Small intestine (tissue), 7 donors: ENCODE results near the gene DYNC2LI1. TPM values are rescaled to one million over a fixed set of nuclear protein-coding genes. Genes with fewer than 3 reads are reported as not detected.

ENCODE experiments used
- DNase-seq, 2 donors: peaks; one replicate each; pipeline versions ENCODE4 v3.0.0 to v3.0.0-alpha.2; 2013
- FAIRE-seq: peaks from 2 replicates; lab custom pipeline; 2012; peaks lifted over from hg19 to GRCh38; lab: Jason Lieb, UNC
- H3K27ac ChIP-seq, 3 donors: one replicate each; pipeline ENCODE4 v1.5.1; 2013; ENCODE audit warnings: low read length in 2 of 3, mild to moderate bottlenecking in 2 of 3, control low read depth in 1 of 3, inconsistent platforms in 1 of 3, low read depth in 1 of 3, moderate library complexity in 1 of 3
- H3K27me3 ChIP-seq, 3 donors: one replicate each; pipeline ENCODE4 v1.6.1; 2013; ENCODE audit warnings: low read length in 3 of 3, inconsistent platforms in 1 of 3; ENCODE audit not compliant: control insufficient read depth in 3 of 3, insufficient read depth in 3 of 3
- H3K36me3 ChIP-seq, 3 donors: one replicate each; pipeline ENCODE4 v1.6.1; 2013; ENCODE audit warnings: low read length in 3 of 3, inconsistent platforms in 1 of 3, low read depth in 1 of 3, mild to moderate bottlenecking in 1 of 3, moderate library complexity in 1 of 3; ENCODE audit not compliant: control insufficient read depth in 3 of 3, insufficient read depth in 2 of 3
- H3K4me1 ChIP-seq, 3 donors: one replicate each; pipeline ENCODE4 v1.6.1; 2013; ENCODE audit warnings: low read length in 2 of 3, inconsistent platforms in 1 of 3, low read depth in 1 of 3, mild to moderate bottlenecking in 1 of 3, moderate library complexity in 1 of 3; ENCODE audit not compliant: control insufficient read depth in 3 of 3, insufficient read depth in 2 of 3
- H3K4me3 ChIP-seq, 3 donors: one replicate each; pipeline ENCODE4 v1.5.1; 2013; ENCODE audit warnings: low read length in 3 of 3, control low read depth in 1 of 3, inconsistent platforms in 1 of 3, low read depth in 1 of 3, mild to moderate bottlenecking in 1 of 3, moderate library complexity in 1 of 3
- H3K9me3 ChIP-seq, 2 donors: one replicate each; pipeline ENCODE4 v1.6.1; 2013; ENCODE audit warnings: low read depth in 1 of 2, low read length in 1 of 2; ENCODE audit not compliant: control insufficient read depth in 2 of 2, insufficient read depth in 1 of 2
- WGBS, 3 donors: extraction: QIAGEN DNeasy Blood & Tissue Kit; methylation state at CpG; one replicate each; pipeline ENCODE4 v1.1.7; 2013; 5-methylcytosine and 5-hydroxymethylcytosine counted together
- polyA plus RNA-seq, 4 donors: library from polyadenylated mRNA; stranded (reverse) in 3 of 4; unstranded in 1 of 4; fragments of 200-250 nt in 3 of 4; fragments of 120-200 nt in 1 of 4; gene quantifications; one replicate each; pipeline versions ENCODE4 v1.2.1 to v1.2.3, GENCODE V29; 2013
- donor health status: healthy with polysubstance abuse.
- donor health status: control.
- donor health status: control.
- donor health status: Bipolar disorder and iron deficiency.
- donor health status: healthy.

Gene DYNC2LI1
- polyA plus RNA-seq, 4 donors = 21.8 to 68.6 (median 48.1) TPM

- FAIRE-seq = no peak
- H3K27ac ChIP-seq = no peak overlapping the region
These were observed 37.2 kb upstream of the DYNC2LI1 start for GRCh38 chr2:43736637-43737036.

GRCh38 chr2:43737097-43737854, 36.6 kb upstream of the DYNC2LI1 start:
- Histone ChIP-seq H3K4me3 (no peak overlapping the region), H3K4me1 (no peaks in the 10 kb centered on the region), H3K27ac (no peak overlapping the region), H3K36me3 (no peaks in the 10 kb centered on the region), H3K9me3 (no peaks in the 10 kb centered on the region), H3K27me3 (no peaks in the 10 kb centered on the region)
- 78 to 87% (median 82%) methylated on average over 8 of the region's 8 CpGs for WGBS, 3 donors
- FAIRE-seq (no peak), DNase-seq (no peak)

More at GRCh38 chr2:43736637-43737036, 37.2 kb upstream of the DYNC2LI1 start:
- DNase-seq = no peak
- H3K4me3 ChIP-seq = no peak overlapping the region
- WGBS, 3 donors = 74 to 81% (median 77%) methylated on average over 6 of the region's 6 CpGs
- no peaks in the 10 kb centered on the region for H3K36me3 ChIP-seq
- H3K27me3 ChIP-seq = no peaks in the 10 kb centered on the region
- H3K9me3 ChIP-seq = no peaks in the 10 kb centered on the region
- H3K4me1 ChIP-seq = no peaks in the 10 kb centered on the region

GRCh38 chr2:43737855-43738254, 36.0 kb upstream of the DYNC2LI1 start:
- H3K4me1 ChIP-seq = no peaks in the 10 kb centered on the region
- no peak overlapping the region for H3K27ac ChIP-seq
- H3K9me3 ChIP-seq = no peaks in the 10 kb centered on the region
- FAIRE-seq (no peak), DNase-seq (no peak)
- WGBS, 3 donors = 90 to 97% (median 91%) methylated on average over 2 of the region's 2 CpGs
- no peaks in the 10 kb centered on the region for H3K27me3 ChIP-seq
- H3K36me3 ChIP-seq = no peaks in the 10 kb centered on the region
- H3K4me3 ChIP-seq = no peak overlapping the region

GRCh38 chr2:43738257-43738656, 35.6 kb upstream of the DYNC2LI1 start:
- FAIRE-seq = no peak
- Histone ChIP-seq H3K36me3 (no peaks in the 10 kb centered on the region), H3K4me1 (no peaks in the 10 kb centered on the region), H3K27ac (no peak overlapping the region), H3K27me3 (no peaks in the 10 kb centered on the region), H3K4me3 (no peak overlapping the region), H3K9me3 (no peaks in the 10 kb centered on the region)
- DNase-seq = no peak
- WGBS, 3 donors = 84 to 91% (median 89%) methylated on average over 2 of the region's 2 CpGs

GRCh38 chr2:43743706-43744105, 30.1 kb upstream of the DYNC2LI1 start:
- Histone ChIP-seq H3K4me3 (no peak overlapping the region), H3K4me1 (no peaks in the 10 kb centered on the region), H3K27ac (no peak overlapping the region), H3K9me3 (no peaks in the 10 kb centered on the region), H3K36me3 (no peaks in the 10 kb centered on the region), H3K27me3 (no peaks in the 10 kb centered on the region)
- FAIRE-seq = no peak
- WGBS, 3 donors = 80 to 88% (median 86%) methylated on average over 5 of the region's 5 CpGs
- DNase-seq = no peak

- Histone ChIP-seq H3K9me3 (no peaks in the 10 kb centered on the region), H3K4me1 (no peaks in the 10 kb centered on the region), H3K36me3 (no peaks in the 10 kb centered on the region), H3K4me3 (no peak overlapping the region), H3K27ac (no peak overlapping the region), H3K27me3 (no peaks in the 10 kb centered on the region)
- DNase-seq = no peak
- no peak for FAIRE-seq
- 56 to 87% (median 81%) methylated on average over 3 of the region's 3 CpGs for WGBS, 3 donors
These were observed 28.4 kb upstream of the DYNC2LI1 start for GRCh38 chr2:43745457-43745856.

GRCh38 chr2:43748333-43748732, 25.5 kb upstream of the DYNC2LI1 start:
- WGBS, 3 donors = 60 to 80% (median 68%) methylated on average over 5 of the region's 5 CpGs
- DNase-seq = no peak
- H3K9me3 ChIP-seq = no peaks in the 10 kb centered on the region
- no peaks in the 10 kb centered on the region for H3K27me3 ChIP-seq
- FAIRE-seq = no peak
- H3K4me1 ChIP-seq = no peaks in the 10 kb centered on the region
- no peaks in the 10 kb centered on the region for H3K36me3 ChIP-seq
- no peak overlapping the region for H3K4me3 ChIP-seq
- H3K27ac ChIP-seq = no peak overlapping the region

- DNase-seq (no peak), FAIRE-seq (no peak)
- 82 to 90% (median 89%) methylated on average over 3 of the region's 3 CpGs for WGBS, 3 donors
- Histone ChIP-seq H3K27ac (no peak overlapping the region), H3K9me3 (no peaks in the 10 kb centered on the region), H3K36me3 (no peaks in the 10 kb centered on the region), H3K4me3 (no peak overlapping the region), H3K27me3 (no peaks in the 10 kb centered on the region), H3K4me1 (no peaks in the 10 kb centered on the region)
These were observed 24.3 kb upstream of the DYNC2LI1 start for GRCh38 chr2:43749583-43749982.
